ENCODE measurements around the gene ASCL5.
"Not testable (repeated sequence)": the region's sequence is repeated elsewhere in the genome, so short reads cannot be mapped to it uniquely, and the experiment has no call there.

The ASCL5 gene

GRCh38 chr1:201126832-201127754 is at the start of gene ASCL5:
Gene ASCL5, minus strand, starts transcription at chr1:201127184. Its CDS starts 11,812 bp downstream, at chr1:201115372.
- DNase-seq = no peak

DNA sequence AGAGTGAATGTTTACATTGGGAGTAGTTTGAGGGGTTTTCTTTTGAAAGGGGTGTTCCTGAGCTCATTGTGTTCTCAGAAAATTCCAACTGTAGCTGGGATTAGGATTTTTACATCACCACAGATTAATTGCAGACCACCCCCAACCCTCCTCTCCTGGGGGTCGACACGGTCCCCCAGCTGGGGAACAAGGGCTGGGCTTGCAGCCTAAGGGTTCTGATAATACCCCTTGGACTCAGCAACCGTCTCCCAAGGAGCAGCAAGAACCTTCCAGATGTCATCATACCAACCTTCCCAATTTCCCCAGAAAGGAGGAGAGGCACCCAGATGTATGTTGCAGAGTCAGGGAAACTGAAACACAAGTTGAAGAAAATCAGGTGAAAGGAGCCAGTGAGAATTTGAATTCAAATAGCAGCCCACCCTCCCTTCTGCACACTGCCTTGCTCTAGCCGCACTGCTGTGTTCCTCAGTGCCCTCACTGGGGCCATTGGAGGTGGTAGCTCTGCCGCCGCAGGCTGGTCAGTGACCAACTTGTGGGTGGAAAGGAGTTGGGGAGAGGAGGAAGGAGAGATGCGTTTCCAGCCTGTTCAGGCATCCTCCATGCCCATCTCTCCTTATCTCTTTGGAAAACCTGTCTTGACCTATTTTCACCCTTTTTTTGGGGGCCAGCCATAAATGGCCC is 49.0 kb upstream of the ASCL5 start:
- no peak for DNase-seq

GRCh38 chr1:201173736-201174135 is 46.8 kb upstream of the ASCL5 start:
- no peak for DNase-seq

DNA sequence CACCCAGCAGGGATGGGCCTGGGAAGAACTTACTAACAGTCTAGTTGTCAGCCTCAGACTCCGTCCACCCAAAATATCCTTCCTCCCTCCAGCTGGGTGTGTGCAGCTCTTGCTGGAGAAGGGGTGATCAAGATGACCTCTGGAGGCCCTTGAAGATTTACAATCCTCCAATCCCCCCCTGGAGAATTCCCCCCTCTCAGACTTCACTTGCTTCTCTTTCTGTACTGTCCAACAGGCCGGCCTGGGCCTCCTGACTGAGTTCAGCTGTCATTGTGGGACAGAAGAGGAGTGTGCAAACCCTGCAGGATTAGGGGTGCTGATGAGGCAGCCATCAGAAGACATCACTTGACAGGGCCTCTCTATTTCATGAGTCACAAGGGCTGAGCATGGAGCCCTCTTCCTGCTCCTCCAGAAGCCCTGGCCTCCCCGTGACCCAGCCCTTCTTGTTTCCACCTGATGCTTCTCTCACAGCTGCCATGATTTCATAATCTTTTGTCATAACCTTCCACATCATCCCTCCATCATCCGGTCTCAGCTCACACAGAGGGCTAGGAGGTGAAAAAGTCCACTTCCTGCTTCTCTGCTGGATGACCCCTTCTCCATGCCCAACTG is 46.1 kb upstream of the ASCL5 start:
- no peak for DNase-seq

- DNase-seq = no peak
These were observed 45.3 kb upstream of the ASCL5 start for GRCh38 chr1:201172326-201172725.

DNA sequence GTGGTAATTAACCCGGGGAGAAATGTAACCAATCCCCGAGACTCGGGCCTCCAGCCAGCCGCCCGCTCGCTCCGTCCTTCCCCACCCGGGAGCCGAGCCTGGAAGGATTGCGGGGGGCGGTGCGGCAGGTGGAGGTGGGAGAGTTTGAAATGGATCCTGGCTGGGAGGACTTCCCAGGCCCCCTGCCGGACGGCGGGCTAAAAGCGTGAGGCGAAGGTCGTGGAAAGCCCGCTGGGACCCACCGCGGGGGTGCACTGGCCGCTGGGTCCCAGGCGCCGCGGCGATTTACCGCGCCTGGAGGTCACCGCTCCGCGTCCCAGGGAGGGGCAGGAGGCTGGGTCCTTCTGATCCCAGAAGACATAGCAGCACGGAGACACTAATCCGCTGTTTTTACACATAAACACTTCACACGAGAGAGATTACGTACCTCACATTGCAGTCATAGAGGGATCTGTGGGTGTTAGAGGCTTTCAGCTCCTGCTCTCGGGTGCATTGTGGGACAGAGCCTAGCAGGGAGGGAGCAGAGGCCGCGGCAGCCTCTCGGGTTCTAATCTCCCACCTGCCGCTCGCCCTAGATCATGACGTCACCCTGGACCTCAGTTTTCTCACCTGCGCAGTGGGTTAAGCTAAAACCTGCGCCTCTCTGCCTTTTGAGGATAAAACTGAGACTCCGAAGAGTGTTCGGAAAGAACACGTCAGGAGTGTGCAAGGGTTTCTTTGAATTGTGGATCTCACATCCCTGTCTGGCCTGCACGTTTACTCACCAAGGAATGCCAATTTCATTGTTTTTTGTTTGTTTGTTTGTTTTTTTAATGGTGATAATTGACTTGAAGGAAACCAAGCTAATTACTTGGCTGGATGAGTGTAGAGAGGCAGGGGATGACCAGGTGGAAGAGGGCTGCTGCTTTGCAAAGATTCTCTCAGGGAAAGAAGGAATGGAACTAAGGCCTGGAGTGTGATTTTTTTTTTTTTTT is 44.4 kb upstream of the ASCL5 start:
- DNase-seq = peak; percentile 22

GRCh38 chr1:201170533-201171062 is 43.6 kb upstream of the ASCL5 start:
- peak; percentile 65 for DNase-seq

DNA sequence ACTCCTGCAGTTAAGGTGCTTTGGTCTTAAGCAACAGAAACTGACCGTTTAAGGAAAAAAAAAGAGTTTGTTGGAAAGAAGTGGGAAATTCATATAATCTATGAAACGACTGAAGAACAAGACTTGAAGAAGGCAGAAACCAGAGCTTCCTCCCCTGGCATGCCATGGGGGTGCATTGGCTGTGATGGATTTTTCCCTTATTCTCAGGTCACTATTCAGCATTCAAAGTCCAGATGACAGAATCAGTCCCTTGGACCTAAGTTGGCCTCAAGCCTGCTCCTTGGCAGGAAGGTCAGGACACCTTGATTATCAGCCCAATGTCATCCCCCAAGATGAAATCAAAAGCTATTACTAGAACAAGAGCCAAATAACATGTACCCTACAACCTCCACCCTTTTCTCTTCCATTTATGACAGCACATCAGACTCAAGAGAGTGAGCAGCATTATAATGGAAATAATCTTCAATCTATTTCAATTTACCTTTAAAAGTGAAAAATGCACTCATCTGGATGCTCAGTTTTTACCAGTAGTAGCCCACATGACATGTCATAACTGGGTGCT is 43.1 kb upstream of the ASCL5 start:
- DNase-seq = no peak

DNA sequence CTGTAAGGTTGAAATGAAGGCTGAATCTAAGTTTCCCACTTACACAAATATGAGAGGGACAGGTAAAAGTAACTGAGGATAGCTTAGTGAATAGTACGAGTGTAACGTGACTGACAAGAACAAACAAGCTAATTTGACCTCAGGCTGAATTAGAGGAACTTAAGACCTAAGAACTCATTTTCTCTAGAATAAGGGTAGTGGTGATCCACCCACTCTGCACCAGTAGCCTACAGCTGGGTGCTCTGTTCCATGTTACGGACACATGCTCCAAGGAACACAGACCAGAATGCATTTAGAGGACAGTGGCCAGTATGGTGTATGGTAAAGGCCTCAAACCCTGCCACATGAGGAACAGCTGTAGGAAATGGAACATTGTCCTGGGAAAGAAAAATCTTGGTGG is 42.2 kb upstream of the ASCL5 start:
- DNase-seq = no peak

GRCh38 chr1:201167041-201167991 is 40.3 kb upstream of the ASCL5 start:
- no peak for DNase-seq

- no peak for DNase-seq
These were observed 37.7 kb upstream of the ASCL5 start for GRCh38 chr1:201164645-201165044.

DNA sequence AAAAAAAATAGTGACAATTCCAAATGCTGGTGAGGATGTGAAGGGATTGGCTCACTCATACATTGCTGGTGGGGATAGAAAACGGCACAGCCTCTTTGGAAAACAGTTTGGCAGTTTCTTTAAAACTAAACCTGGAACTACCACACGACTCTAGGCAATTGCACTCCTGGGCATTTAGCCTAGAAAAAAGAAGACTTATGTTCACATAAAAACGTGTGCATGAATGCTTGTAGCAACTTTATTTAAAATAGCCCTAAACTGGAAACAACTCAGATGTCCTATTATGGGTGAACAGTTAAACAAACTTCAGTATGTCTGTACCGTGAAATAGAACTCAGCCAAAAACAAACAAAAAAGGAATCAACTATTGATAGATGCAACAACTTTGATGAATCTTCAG is 36.7 kb upstream of the ASCL5 start:
- no peak for DNase-seq

GRCh38 chr1:201163036-201163435 is 36.1 kb upstream of the ASCL5 start:
- DNase-seq = not testable (repeated sequence)

DNA sequence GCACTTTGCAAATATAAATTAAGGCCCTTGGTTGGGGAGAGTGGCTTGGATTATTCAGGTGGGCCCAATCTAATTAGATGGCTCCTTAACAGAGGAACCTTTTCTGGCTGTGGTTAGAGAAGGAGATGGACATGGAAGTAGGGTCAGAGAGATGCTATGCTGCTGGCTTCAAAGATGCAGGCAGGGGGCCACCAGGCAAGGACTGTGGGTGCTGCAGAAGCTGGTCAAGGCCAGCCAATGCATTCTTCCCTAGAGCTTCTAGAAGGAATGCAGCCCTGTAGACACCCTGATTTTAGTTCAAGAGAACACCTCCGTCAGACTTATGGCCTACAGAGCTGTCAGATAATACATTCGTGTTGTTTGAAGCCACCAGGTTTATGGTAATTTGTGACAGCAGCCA is 31.0 kb upstream of the ASCL5 start:
- no peak for DNase-seq

GRCh38 chr1:201156819-201157218 is 29.8 kb upstream of the ASCL5 start:
- no peak for DNase-seq

- no peak for DNase-seq
These were observed 29.4 kb upstream of the ASCL5 start for GRCh38 chr1:201156346-201156745.

DNA sequence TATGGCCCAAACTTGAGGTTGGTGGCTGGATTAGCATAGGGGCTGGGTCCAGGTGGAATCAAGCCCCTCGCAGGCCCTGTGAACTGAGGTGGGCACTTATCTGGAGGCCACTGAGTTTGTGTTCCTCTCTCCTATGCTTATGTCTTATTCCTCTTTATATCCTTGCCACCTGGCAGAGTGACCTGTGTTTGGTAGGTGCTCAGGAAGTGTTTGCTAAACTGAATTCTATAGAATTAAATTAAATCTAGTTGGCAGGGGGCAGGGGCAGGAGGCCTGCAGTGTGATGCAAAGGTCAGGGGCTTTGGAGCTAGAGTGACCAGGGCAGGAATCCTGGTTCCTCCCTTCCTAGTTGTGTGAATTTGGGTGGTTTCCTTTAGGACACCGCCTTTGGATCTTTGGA is 28.4 kb upstream of the ASCL5 start:
- no peak for DNase-seq

DNA sequence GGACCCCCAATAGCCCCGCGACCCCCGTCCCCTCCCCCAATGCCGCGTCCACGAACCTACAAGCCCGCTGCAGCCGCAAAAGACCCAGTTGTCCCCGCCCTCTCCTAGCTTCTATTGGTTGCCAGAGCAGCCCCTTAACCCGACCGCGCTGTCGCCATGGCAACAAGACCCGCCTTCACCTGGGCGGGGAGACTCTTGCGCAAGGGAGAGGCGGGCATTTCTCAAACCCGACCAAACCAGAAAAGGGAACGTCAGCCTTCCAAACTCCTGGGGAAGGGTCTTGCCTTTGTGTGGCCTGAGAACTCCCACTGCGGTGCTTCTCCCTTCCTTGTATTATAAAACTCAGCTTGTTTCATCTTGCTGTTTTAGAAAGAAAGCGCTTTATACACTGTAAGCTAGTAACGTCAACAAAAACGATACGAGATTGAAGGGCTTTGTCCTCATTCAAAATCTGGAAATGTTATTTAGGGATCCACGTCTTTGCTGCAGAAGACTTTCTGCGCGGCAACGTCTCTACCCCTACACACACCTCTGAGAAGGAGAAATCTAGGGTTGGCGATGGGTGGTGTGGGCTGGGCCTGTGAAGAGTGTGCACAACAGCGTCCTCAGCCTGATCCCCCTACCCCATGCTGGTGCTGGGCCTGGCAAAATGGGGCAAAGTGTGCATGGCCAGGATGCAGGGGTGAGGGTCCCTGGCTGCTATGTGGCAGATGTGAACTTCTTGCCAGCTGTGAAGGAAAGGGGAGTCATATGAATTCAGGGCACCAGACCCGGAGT is 27.6 kb upstream of the ASCL5 start, which contains the start of gene TMEM9:
Gene TMEM9, minus strand, starts transcription at position 86 of the 777 bp plus-strand sequence. CDS start 551 bp downstream, outside the sequence.
- peak; percentile 99 for DNase-seq

All from activated CD4-positive, alpha-beta T cell treated with anti-CD3 and anti-CD28 coated beads, Interleukin-2, amount 50 U/mL, for 1 hour (primary cell).